ENCODE measurements around the gene EFNB1. TPM values are rescaled to one million over a fixed set of nuclear protein-coding genes. Genes with fewer than 3 reads are reported as not detected.

Gene EFNB1
- total RNA-seq, 4 donors from 2014 or later: 54.1 to 85.3 (median 69.0) TPM

DNA sequence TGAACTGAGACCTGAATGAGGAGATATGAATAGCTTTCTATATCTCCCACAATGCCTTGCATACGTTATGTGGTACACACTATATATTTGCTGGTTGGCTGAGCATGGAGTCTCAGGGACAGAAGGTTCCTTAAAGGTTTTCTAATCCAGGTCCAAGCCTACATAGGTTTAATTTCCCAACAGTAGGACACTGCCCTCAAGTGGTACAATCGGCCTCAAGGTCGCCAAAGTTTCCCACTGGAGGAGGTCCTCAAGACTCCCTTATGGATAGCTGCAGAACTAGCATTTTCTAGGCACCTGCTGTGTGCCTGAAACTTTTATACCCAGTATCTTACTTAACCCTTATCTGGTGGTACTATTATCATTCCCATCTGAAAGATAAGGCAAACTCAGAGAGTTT lies 21.0 kb upstream of the EFNB1 start:
- Histone ChIP-seq H3K27me3 (no peaks in the 10 kb centered on the region), H3K4me1 (no peaks in the 10 kb centered on the region), H3K27ac (no peak overlapping the region), H3K36me3 (no peaks in the 10 kb centered on the region), H3K4me3 (no peak overlapping the region), H3K9me3 (no peaks in the 10 kb centered on the region)
- no peak for DNase-seq
- TF ChIP-seq, protein P1, sequence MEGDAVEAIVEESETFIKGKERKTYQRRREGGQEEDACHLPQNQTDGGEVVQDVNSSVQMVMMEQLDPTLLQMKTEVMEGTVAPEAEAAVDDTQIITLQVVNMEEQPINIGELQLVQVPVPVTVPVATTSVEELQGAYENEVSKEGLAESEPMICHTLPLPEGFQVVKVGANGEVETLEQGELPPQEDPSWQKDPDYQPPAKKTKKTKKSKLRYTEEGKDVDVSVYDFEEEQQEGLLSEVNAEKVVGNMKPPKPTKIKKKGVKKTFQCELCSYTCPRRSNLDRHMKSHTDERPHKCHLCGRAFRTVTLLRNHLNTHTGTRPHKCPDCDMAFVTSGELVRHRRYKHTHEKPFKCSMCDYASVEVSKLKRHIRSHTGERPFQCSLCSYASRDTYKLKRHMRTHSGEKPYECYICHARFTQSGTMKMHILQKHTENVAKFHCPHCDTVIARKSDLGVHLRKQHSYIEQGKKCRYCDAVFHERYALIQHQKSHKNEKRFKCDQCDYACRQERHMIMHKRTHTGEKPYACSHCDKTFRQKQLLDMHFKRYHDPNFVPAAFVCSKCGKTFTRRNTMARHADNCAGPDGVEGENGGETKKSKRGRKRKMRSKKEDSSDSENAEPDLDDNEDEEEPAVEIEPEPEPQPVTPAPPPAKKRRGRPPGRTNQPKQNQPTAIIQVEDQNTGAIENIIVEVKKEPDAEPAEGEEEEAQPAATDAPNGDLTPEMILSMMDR (IDR thresholded peaks at IDR 0.05): peak in 2 of 5 experiments; percentile 6 to 11
- no peak for TF ChIP-seq EP300 (IDR thresholded peaks at IDR 0.05; ENCODE audit: low read depth)
- in situ Hi-C loops (cut with MboI; ENCODE audit: low pct_ligation_motif_present in 1 of 4, low pct_unique_long_range_greater_than_20kb in 1 of 4, low sequenced_read_pairs in 3 of 4) (loop anchor here in 1 of 4 donors (25.0 kb wide), 1 partner anchor 254 kb away; no protein-coding TSS in a partner anchor), intact Hi-C loops (cut with DNase I; ENCODE audit: low total_unique reads) (no loop called here)
- WGBS, 2 donors (ENCODE audit: low coverage in 1 of 2): 14% methylated on average over 3 of the region's 3 CpGs; no CpG with 5 or more reads in 1 of the 2 donors

DNA sequence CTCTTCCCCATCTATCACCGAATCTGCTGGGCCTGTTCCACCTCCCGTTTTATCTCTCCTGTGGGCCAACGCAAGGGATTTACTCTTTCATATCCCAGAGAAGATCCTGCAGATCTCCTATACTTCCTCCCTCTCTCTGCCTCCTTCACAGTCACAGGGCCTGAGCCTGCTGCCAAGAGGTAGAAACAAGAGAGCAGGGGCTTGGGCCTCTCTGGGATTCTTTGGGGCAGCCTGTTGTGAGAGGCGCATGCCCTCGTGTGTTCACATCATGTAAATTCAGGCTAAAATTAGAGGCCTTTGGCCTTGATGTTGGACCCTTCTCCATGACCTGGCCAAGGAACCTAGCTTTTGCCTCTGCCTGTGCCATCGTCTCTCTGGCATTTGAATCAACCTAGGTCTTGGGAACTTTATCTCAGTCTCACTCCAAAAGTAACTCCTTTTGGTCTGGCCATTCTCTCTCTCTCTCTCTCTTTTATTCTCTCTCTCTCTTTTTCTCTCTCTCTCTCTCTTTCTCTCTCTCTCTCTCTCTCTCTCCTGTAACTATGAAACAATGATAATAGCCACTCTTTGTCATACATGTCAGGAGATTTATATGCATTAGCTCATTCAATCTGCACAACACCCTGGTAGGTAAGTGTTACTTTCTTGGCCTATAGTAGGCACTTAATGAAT lies 20.0 kb upstream of the EFNB1 start:
- WGBS, 2 donors (ENCODE audit: low coverage in 1 of 2): 69 to 70% methylated on average over 2 to 6 of the region's 6 CpGs
- H3K9me3 ChIP-seq: no peaks in the 10 kb centered on the region
- H3K27ac ChIP-seq: no peak overlapping the region
- H3K36me3 ChIP-seq: no peaks in the 10 kb centered on the region
- intact Hi-C loops (cut with DNase I; ENCODE audit: low total_unique reads) (no loop called here), in situ Hi-C loops (cut with MboI; ENCODE audit: low pct_ligation_motif_present in 1 of 4, low pct_unique_long_range_greater_than_20kb in 1 of 4, low sequenced_read_pairs in 3 of 4) (loop anchor here in 1 of 4 donors (25.0 kb wide), 1 partner anchor 253 kb away; no protein-coding TSS in a partner anchor)
- H3K4me1 ChIP-seq: no peaks in the 10 kb centered on the region
- H3K4me3 ChIP-seq: no peak overlapping the region
- DNase-seq: no peak
- no peak for TF ChIP-seq POLR2AphosphoS5 (IDR thresholded peaks at IDR 0.05)
- TF ChIP-seq, protein P1 (IDR thresholded peaks at IDR 0.05): no peak
- TF ChIP-seq POLR2A (IDR thresholded peaks at IDR 0.05): no peak
- TF ChIP-seq EP300 (IDR thresholded peaks at IDR 0.05; ENCODE audit: low read depth): no peak
- H3K27me3 ChIP-seq: no peaks in the 10 kb centered on the region

DNA sequence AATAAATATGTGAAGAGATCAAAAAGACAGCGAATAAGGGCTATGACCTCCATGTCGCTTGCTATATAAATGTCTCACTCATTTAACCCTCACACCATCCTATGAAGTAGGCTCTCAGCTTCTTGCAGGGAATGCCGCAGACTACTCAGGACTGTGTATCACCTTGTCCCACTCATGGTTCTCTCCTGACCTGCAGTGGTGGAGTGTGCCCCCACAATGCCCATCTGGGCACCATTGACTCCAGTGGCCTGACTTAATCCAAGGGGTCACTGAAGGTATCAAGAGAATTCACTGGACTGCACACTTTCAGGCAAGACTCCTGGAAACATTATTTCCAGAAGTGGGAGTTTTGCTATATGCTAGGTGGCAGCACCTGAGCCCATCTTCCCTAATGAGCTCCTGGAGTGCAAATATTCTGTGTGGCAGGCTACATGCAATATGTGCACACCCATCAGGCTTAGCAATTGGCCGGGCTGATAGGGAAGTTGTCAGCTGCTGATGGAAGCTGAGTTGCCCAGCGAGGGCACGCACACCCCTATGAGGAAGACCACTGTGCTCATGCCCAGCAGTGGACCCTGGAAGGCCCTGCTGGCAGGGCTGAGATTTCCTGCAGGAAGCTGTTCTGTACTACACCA lies 8.2 kb upstream of the EFNB1 start:
- no peak overlapping the region for H3K27ac ChIP-seq
- no peaks in the 10 kb centered on the region for H3K27me3 ChIP-seq
- no peaks in the 10 kb centered on the region for H3K36me3 ChIP-seq
- no peaks in the 10 kb centered on the region for H3K9me3 ChIP-seq
- 70 to 71% methylated on average over 1 to 5 of the region's 6 CpGs for WGBS, 2 donors (ENCODE audit: low coverage in 1 of 2)
- DNase-seq: no peak
- TF ChIP-seq POLR2A (IDR thresholded peaks at IDR 0.05) (no peak), EP300 (IDR thresholded peaks at IDR 0.05; ENCODE audit: low read depth) (no peak), POLR2AphosphoS5 (IDR thresholded peaks at IDR 0.05) (no peak)
- TF ChIP-seq, protein P1 (IDR thresholded peaks at IDR 0.05): no peak
- intact Hi-C loops (cut with DNase I; ENCODE audit: low total_unique reads) (loop anchor here (10.0 kb wide), 1 partner anchor 564 kb away; no protein-coding TSS in a partner anchor), in situ Hi-C loops (cut with MboI; ENCODE audit: low pct_ligation_motif_present in 1 of 4, low pct_unique_long_range_greater_than_20kb in 1 of 4, low sequenced_read_pairs in 3 of 4) (loop anchor here in 3 of 4 donors (10.0 to 25.0 kb wide), 3 partner anchors 242 to 464 kb away; no protein-coding TSS in a partner anchor)
- no peaks in the 10 kb centered on the region for H3K4me1 ChIP-seq
- no peak overlapping the region for H3K4me3 ChIP-seq

DNA sequence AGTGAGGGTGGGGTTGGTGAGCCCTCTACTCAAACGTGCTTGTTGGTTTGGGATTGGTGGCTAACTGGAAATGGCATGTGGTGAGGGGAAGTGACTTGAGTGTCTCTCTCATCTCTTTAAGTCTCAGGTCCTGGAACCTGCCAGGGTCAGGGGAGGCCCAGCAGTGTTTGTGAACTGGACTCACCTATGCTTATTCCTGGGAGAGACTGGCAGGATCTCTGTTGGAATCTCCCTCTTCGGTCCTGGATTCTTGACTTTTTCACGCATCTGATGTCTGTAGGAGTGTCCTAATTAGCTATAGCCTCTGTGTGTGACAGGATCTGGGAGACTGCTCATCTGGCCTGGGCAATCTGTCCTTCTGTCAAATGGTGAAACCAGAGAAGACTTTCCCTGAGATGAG lies 7.2 kb upstream of the EFNB1 start:
- Histone ChIP-seq H3K4me1 (no peaks in the 10 kb centered on the region), H3K27ac (no peak overlapping the region), H3K36me3 (no peaks in the 10 kb centered on the region), H3K27me3 (no peaks in the 10 kb centered on the region), H3K4me3 (no peak overlapping the region), H3K9me3 (no peaks in the 10 kb centered on the region)
- TF ChIP-seq POLR2AphosphoS5 (IDR thresholded peaks at IDR 0.05) (no peak), EP300 (IDR thresholded peaks at IDR 0.05; ENCODE audit: low read depth) (no peak), POLR2A (IDR thresholded peaks at IDR 0.05) (no peak)
- TF ChIP-seq, protein P1 (IDR thresholded peaks at IDR 0.05): no peak
- no peak for DNase-seq
- 76% methylated on average over 3 of the region's 3 CpGs; no CpG with 5 or more reads in 1 of the 2 donors for WGBS, 2 donors (ENCODE audit: low coverage in 1 of 2)
- in situ Hi-C loops (cut with MboI; ENCODE audit: low pct_ligation_motif_present in 1 of 4, low pct_unique_long_range_greater_than_20kb in 1 of 4, low sequenced_read_pairs in 3 of 4) (loop anchor here in 3 of 4 donors (10.0 to 25.0 kb wide), 3 partner anchors 241 to 463 kb away; no protein-coding TSS in a partner anchor), intact Hi-C loops (cut with DNase I; ENCODE audit: low total_unique reads) (loop anchor here (10.0 kb wide), 1 partner anchor 563 kb away; no protein-coding TSS in a partner anchor)
